Esophagus squamous epithelium (tissue), 5 donors: ENCODE measurements around the gene UQCRC2. TPM values are rescaled to one million over a fixed set of nuclear protein-coding genes. Genes with fewer than 3 reads are reported as not detected.
A peak's percentile ranks its signal among the peaks of the same experiment; 100 is the strongest.

Source experiments
- DNase-seq: peaks from one replicate; lab custom pipeline; 2025; lab: John Stamatoyannopoulos, UW
- H3K27ac ChIP-seq, 4 donors: fragments of 200-600 bp; sonication (generic); one replicate each; pipeline ENCODE4 v1.5.1; 2016 to 2019; ENCODE audit warnings: mild to moderate bottlenecking in 1 of 4
- H3K27me3 ChIP-seq, 4 donors: fragments of 200-600 bp; sonication (generic); 1 replicate in 3 of 4; 2 replicates in 1 of 4; pipeline versions ENCODE4 v1.5.1 to v1.6.0; 2017 to 2021; ENCODE audit warnings: antibody characterized with exemption in 1 of 4
- H3K36me3 ChIP-seq, 3 donors: fragments of 200-600 bp; sonication (generic); one replicate each; pipeline ENCODE4 v1.5.1; 2016 to 2019
- H3K4me1 ChIP-seq, 3 donors: fragments of 200-600 bp; sonication (generic); one replicate each; pipeline ENCODE4 v1.5.1; 2017 to 2019
- H3K4me3 ChIP-seq, 4 donors: fragments of 200-600 bp; sonication (generic); 1 replicate in 3 of 4; 2 replicates in 1 of 4; pipeline ENCODE4 v1.5.1; 2016 to 2019; ENCODE audit warnings: mild to moderate bottlenecking in 2 of 4, moderate library complexity in 1 of 4
- H3K9me3 ChIP-seq, 3 donors: fragments of 200-600 bp; sonication (generic); one replicate each; pipeline ENCODE4 v1.5.1; 2016 to 2019
- CTCF ChIP-seq, 6 experiments: fragments of 450-650 bp in 4 of 6; fragments of 200-600 bp in 2 of 6; sonication (generic) in 2 of 6; IDR thresholded peaks; one replicate each; pipeline ENCODE4 v1.5.1; 2016 to 2019; ENCODE audit warnings: antibody characterized with exemption in 6 of 6, mild to moderate bottlenecking in 4 of 6, moderate library complexity in 4 of 6
- POLR2A ChIP-seq, 4 donors: fragments of 450-650 bp; IDR thresholded peaks; one replicate each; pipeline ENCODE4 v1.6.1; 2017; ENCODE audit warnings: antibody characterized with exemption in 4 of 4, mild to moderate bottlenecking in 4 of 4, moderate library complexity in 3 of 4
- WGBS, 2 donors: methylation state at CpG; one replicate each; pipeline ENCODE4 v1.1.5; 2018; 5-methylcytosine and 5-hydroxymethylcytosine counted together
- intact Hi-C: fragments of 100-400 bp; cut with DNase I; formaldehyde crosslinking; loops from one replicate; pipeline ENCODE4 v1.15.0; 2022
- total RNA-seq, 4 donors: library from RNA; depleted of rRNA; stranded (reverse); fragments of >200 nt; gene quantifications; one replicate each; pipeline ENCODE4 v1.1.0, GENCODE V29; 2016
- donor health status: DM: yes; HTN: yes; CAD: no.

UQCRC2 gene
- total RNA-seq, 4 donors from 2014 or later, result 107 to 207 (median 181) TPM

GRCh38 chr16:22004341-22004740 lies 51.2 kb downstream of the UQCRC2 start:
- WGBS, 2 donors, result no CpG with 5 or more reads among the region's 3 CpGs
- no peak overlapping the region for H3K27ac ChIP-seq
- peaks cover 7 to 39% (median 23%) of the 10 kb centered on the region in 3 donors for H3K4me1 ChIP-seq

GRCh38 chr16:22005746-22006145 lies 52.6 kb downstream of the UQCRC2 start:
- no peaks in the 10 kb centered on the region for H3K9me3 ChIP-seq
- no peaks in the 10 kb centered on the region for H3K36me3 ChIP-seq
- H3K4me1 ChIP-seq, result peaks cover 9 to 46% (median 25%) of the 10 kb centered on the region in 3 donors
- no peak overlapping the region for H3K4me3 ChIP-seq
- DNase-seq, result no peak
- H3K27me3 ChIP-seq, result no peaks in the 10 kb centered on the region
- no peak overlapping the region for H3K27ac ChIP-seq
- TF ChIP-seq POLR2A (IDR thresholded peaks at IDR 0.05) (no peak), CTCF (IDR thresholded peaks at IDR 0.05) (no peak)
- intact Hi-C loops, result no loop called here
- 71 to 82% methylated on average over 1 of the region's 1 CpG for WGBS, 2 donors

More at GRCh38 chr16:22004341-22004740, 51.2 kb downstream of the UQCRC2 start:
- no peak for DNase-seq
- intact Hi-C loops, result loop anchor here (5.0 kb wide), 2 partner anchors 68 to 293 kb away; partner anchors contain the start of gene POLR3E
- Histone ChIP-seq H3K36me3 (no peaks in the 10 kb centered on the region), H3K27me3 (no peaks in the 10 kb centered on the region), H3K9me3 (no peaks in the 10 kb centered on the region), H3K4me3 (no peak overlapping the region)
- TF ChIP-seq POLR2A (IDR thresholded peaks at IDR 0.05), result no peak
- TF ChIP-seq CTCF (IDR thresholded peaks at IDR 0.05), result no peak

DNA sequence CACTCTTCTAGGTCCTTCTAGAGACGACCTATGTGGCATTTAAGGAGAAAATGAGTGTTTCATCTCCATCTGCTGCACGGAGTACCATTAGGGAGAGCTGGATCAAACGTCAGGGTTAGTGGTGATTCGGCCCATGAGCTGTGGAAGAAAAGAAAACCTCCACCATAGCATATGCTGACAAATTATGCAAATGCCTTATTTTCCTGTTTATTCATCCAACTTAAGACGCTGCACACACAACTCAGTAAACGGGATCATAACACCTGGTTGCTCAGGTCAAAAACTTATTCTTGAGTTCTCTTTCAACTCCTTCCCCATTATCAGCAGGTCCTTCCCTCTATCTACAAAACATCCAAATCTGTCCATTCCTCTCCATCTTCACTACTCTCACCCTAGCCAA lies 53.5 kb downstream of the UQCRC2 start:
- no peak overlapping the region for H3K4me3 ChIP-seq
- H3K36me3 ChIP-seq, result no peaks in the 10 kb centered on the region
- H3K27ac ChIP-seq, result no peak overlapping the region
- intact Hi-C loops, result no loop called here
- TF ChIP-seq CTCF (IDR thresholded peaks at IDR 0.05), result no peak
- TF ChIP-seq POLR2A (IDR thresholded peaks at IDR 0.05), result no peak
- WGBS, 2 donors, result 74 to 92% methylated on average over 6 of the region's 6 CpGs
- no peaks in the 10 kb centered on the region for H3K9me3 ChIP-seq
- no peaks in the 10 kb centered on the region for H3K27me3 ChIP-seq
- H3K4me1 ChIP-seq, result peaks cover 9 to 46% (median 16%) of the 10 kb centered on the region in 3 donors
- no peak for DNase-seq

GRCh38 chr16:22007159-22007508 lies 54.0 kb downstream of the UQCRC2 start:
- WGBS, 2 donors, result 14% methylated on average over 8 of the region's 8 CpGs
- Histone ChIP-seq H3K9me3 (no peaks in the 10 kb centered on the region), H3K4me3 (peak overlapping the region; percentile 90 to 99 (median 96)), H3K4me1 (peaks cover 9 to 47% (median 16%) of the 10 kb centered on the region in 3 donors), H3K36me3 (no peaks in the 10 kb centered on the region), H3K27ac (peak overlapping the region; percentile 88 to 92 (median 89)), H3K27me3 (no peaks in the 10 kb centered on the region)
- TF ChIP-seq POLR2A (IDR thresholded peaks at IDR 0.05) (no peak), CTCF (IDR thresholded peaks at IDR 0.05) (no peak)
- intact Hi-C loops, result no loop called here
- DNase-seq, result no peak

DNA sequence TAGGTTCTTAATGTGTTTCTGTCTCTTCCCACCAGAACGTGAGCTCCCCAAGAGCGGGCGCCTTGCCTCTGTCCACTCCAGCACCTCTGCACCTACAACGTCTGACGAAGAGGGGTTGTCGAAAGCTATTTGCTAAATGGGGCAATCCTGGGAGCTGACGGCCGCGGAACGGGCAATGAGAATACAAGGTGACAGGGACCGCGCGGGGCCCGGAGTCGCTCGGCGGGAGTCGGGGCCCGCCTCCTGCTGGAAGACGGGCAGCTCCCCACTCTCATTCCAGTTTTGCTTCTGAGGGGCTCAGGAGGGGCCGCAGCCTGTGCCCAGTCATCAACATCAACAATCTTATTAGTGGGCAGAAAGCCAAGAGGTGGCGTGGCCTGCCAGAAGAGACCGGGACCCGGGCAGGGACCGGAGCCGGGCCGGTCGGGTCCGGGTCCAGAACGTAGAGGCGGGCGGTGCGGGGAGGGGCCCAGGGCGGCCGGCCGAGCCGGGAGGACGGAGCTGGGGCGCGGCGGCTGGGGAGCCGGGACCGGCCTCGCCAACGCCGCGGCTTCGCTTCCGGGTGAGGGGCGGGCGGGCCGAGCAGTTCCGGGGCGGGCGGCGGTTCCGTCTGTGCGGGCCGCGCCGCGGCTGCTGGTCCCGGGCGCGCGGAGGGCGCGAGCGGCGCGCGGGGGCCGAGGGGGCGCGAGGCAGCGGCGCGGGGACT lies 54.5 kb downstream of the UQCRC2 start, which contains the start of gene MOSMO:
Gene MOSMO (plus strand): TSS at position 603 of the 706 bp plus-strand sequence. CDS start 191 bp downstream, outside the sequence.
- no peak for DNase-seq
- peak in 2 of 4 donors; percentile 43 to 50 for TF ChIP-seq POLR2A (IDR thresholded peaks at IDR 0.05)
- peak in 1 of 6 experiments; percentile 11 for TF ChIP-seq CTCF (IDR thresholded peaks at IDR 0.05)
- no peaks in the 10 kb centered on the region for H3K36me3 ChIP-seq
- peaks cover 9 to 47% (median 16%) of the 10 kb centered on the region in 3 donors for H3K4me1 ChIP-seq
- intact Hi-C loops, result no loop called here
- WGBS, 2 donors, result 0 to 3% methylated on average over 7 to 9 of the region's 78 CpGs
- no peaks in the 10 kb centered on the region for H3K9me3 ChIP-seq
- no peaks in the 10 kb centered on the region for H3K27me3 ChIP-seq
- H3K4me3 ChIP-seq, result peak within 1 kb of the TSS; percentile 90 to 99 (median 96)
- peak within 1 kb of the TSS; percentile 88 to 92 (median 89) for H3K27ac ChIP-seq
